GM21528 (cell line): ENCODE measurements around the gene LEFTY2.
A peak's percentile ranks its signal among the peaks of the same experiment; 100 is the strongest.
"Not testable (repeated sequence)": the region's sequence is repeated elsewhere in the genome, so short reads cannot be mapped to it uniquely, and the experiment has no call there.

Experiments
- ATAC-seq: cut with Tn5 transposase; IDR thresholded peaks from one replicate; pipeline ENCODE4 v1.9.1; 2021; ENCODE audit warnings: mild to moderate bottlenecking, moderate library complexity; ENCODE audit not compliant: unreplicated experiment, low FRiP score

LEFTY2 gene

DNA sequence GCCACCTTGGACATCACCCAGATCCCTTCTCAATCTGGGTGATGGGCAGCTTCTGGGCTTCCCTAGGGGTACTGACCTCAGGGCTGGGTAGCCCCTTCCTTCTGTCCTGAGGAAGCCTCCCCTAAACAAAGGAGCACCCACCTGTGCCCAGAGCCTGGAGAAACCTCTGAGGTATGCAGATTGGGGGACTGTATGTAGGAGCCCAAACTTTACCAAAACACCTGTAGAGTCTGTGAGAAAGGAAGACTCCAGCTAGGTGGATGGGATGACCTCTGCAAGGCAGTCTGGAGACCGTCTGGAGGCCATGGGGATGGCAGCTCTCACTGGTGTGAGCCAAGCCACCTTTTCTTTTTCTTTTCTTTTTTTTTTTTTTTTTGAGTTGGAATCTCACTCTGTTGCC lies 13.7 kb upstream of the LEFTY2 start:
- no peak for ATAC-seq

DNA sequence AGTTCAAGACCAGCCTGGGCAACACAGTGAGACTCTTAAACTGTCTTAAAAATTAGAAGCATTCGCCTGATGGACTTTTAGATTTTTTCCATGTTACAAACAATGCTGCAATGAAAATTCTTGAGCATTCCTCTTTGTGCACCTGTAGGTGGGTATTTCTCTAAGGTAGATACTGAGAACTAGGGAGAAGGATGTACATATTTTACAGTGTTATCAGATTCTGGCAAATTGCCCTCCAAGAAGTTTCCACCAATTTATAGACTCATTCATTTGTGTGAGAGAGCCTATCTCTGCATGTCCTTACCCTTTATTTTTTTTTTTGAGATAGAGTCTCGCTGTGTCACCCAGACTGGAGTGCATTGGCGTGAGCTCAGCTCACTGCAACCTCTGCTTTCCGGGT lies 12.3 kb upstream of the LEFTY2 start:
- ATAC-seq: no peak

DNA sequence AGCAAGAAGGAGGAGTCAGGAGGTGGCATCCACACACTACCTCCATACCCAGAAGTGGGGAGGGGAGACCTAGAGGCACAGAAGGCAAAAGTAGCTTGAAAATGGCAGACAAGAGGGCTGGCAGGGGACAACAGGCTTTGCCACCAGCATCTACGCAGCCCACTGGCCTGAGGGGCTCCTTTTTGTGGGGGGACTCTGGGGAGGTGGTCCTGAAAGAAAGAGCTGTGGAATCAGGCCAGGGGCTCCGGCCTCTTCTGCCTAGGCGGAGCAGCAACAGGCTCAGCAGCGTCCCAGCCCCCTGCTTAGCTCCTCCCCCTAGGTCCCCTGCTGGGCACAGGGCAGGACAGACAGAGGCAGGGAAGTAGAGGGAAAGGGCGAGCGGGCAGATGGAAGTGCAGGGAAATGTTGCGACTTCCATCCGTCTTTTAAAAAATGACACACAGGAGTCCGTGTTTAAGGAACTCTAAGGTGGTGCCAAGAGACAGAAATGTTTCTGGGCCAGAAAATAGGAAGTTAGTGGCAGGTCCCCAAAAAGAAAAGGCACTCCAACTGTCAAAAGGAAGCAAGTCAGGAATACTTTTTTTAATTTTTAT lies 10.0 kb upstream of the LEFTY2 start:
- ATAC-seq: no peak

DNA sequence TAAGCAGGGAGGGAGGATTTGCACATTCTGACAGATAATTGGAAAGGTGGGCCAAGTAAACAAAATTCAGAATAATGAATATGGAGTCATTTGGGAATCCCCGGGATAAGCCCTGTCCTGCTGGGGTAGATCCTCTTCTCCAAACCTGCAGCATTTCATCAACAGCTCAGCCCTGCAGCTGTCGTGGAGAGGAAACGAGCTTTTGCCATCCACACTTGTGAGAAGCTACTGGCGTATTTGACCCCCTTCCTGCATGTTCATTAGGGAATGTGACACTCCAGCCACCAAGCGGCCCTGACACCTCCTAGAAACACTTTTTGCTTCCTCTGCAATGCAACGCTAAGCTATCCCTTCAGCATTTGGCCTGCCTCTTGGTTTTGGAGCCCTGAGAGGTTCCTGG lies 8.0 kb upstream of the LEFTY2 start:
- no peak for ATAC-seq

- ATAC-seq: no peak
These were observed 5.8 kb upstream of the LEFTY2 start for GRCh38 chr1:225946803-225947202.

DNA sequence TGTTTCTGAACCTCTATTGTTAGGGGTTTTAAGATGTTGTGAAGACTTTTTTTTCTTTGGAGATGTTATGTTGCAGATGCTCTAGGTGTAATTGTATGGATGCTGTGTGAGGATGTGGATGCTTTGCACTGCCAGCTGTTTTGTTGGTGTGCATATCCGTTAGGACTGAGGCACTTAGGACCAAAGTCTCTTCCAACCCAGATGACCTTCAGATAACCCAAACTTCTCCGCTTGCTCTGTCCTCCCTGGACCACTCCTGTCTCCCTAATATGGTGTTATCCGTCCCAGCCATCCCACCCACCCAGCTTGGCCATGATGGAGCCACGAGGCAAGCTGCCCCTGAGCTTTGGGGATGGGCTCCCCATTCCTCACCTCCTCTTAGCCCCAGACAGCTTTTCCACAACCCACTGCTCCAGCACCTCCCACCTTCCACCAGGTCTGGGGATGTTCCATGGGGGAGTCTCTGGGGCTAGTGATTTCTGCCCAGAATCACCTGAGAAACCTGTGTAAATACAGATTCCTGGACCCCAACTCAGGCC lies 5.1 kb upstream of the LEFTY2 start:
- no peak for ATAC-seq

DNA sequence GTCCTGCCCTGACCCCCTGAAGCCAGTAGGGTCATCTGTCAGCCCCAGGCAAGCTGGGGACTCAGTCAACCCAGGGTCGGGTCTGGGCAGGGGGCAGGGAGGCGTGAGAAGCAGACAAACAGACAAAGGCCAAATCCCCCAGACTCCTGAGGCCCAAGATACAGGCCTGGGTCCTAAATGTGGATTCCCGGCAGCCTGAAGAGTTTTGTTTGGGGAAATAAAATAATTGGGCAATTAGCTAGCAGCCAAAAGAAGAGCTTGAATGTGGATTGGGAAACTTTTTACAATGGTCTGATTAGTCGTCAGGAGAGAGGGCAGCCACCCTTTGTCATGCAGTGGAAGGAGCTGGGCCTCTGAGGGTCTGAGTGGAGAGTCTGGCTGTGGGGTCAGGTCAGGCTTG lies 4.5 kb upstream of the LEFTY2 start:
- no peak for ATAC-seq

DNA sequence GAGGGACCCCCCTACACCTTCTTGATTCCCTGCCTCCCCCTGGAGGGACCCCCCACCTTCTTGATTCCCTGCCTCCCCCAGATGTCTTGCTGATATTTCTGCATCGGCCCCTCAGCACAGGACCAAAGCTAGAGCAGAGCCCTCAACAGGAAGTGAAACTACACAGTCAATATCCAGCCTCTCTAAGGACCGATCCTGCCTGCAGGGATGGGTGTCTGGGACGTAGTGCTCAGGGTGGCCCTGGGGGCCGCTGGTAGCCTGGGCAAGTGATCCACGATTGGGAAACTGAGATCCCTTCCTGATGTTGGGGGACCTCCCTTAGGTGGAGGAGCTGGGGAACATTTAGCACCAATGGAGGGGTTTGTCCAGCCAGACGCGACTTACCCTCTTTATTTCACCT lies 3.9 kb upstream of the LEFTY2 start:
- ATAC-seq: peak; percentile 62

GRCh38 chr1:225944387-225944786 lies 3.4 kb upstream of the LEFTY2 start:
- no peak for ATAC-seq

GRCh38 chr1:225943582-225943981 lies 2.6 kb upstream of the LEFTY2 start:
- no peak for ATAC-seq

- ATAC-seq: peak; percentile 67
These were observed 1.6 kb upstream of the LEFTY2 start for GRCh38 chr1:225942574-225942973.

DNA sequence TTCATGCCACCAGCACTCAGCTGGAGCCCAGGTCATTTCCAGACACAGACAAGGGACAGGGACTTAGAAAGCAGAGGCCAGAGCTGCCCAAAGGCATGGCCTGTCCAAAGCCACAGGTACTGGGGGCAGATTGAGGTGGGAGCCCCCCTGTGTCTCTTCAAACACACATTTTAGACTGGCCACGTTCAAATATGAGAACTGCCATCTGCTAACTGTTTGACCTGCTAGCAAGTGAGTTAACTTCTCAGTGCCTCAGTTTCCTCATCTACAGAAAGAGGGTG lies 862 bp upstream of the LEFTY2 start:
- ATAC-seq: no peak

- ATAC-seq: no peak
These were observed 452 bp downstream of the LEFTY2 start for GRCh38 chr1:225940385-225941151.

GRCh38 chr1:225939939-225940310 lies 1.1 kb downstream of the LEFTY2 start:
- ATAC-seq: not testable (repeated sequence)

DNA sequence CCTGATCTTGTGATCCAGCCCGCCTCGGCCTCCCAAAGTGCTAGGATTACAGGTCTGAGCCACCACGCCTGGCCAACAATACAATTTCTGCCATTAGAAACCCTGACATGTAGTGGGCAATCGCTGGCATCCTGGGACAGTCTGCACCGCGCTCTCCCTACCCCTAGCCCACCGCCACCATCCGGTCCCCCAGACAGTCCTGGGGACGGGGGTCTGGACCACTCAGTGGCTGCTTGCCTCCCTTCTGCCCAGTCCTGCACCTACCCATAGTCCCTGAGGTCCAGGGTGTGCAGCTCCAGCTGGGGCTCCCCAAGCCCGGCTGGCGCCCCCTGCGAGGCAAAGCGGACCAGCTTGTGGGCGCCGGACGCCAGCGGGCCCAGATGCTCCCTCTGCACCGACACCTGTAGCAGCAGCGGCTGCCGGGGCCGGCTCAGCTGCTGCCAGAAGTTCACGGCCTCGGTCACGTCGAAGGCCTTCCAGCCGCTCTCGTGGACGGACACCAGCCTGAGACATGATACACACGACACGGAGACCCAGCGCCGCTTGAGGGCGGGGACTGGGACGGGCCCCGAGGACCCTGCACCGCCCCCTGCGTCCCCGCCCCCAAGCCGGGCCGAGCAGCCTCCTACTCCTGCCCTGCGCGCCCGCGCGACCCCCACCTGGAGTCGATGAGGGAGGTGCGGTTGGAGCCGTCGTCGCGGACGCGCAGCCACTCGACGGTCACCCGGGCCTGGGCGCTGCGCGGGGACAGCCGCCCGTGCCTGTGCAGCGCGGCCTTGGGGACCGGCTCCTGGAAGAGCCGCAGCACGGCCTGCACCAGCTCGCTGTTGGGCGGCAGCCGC lies 1.7 kb downstream of the LEFTY2 start:
- not testable (repeated sequence) for ATAC-seq

DNA sequence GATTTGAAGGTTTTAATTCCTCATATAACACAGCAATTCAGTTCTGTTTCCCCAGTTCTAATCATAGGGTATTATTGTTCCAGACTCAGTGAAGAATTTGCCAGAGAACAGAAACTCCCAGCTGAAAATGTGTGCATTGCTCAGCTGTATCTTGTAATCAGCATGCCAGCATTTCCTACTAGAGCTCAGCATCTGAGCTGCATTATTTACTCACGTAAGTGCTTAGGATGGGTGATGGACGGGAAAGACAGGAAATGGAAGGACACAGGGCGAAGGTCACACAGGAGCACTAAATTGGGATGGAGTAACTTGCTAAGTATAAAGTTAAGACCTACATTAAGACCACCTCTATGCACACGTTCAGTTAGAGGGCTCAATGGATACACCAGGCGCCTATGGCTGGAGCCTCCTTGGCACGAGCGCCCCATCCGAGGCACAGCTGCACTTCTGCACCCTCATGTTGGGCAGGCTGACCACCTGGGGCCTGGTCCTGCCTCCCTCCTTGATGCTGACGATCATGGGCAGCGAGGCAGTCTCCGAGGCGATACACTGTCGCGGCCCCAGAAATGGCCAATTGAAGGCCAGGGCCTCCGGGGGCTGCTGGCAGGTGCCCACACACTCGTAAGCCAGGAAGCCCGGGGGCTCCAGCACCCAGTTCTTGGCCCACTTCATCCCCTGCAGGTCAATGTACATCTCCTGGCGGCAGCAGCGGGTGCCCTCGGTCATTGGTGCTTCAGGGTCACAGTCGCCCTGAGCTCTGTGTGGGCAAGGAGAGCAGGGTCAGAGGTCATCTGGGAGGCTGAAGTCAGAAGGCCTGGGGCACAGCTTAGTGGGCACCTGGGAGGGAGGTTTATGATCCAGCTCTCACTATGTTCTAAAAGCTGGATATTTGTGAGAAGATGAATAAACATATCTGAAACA lies 3.7 kb downstream of the LEFTY2 start:
- ATAC-seq: no peak

DNA sequence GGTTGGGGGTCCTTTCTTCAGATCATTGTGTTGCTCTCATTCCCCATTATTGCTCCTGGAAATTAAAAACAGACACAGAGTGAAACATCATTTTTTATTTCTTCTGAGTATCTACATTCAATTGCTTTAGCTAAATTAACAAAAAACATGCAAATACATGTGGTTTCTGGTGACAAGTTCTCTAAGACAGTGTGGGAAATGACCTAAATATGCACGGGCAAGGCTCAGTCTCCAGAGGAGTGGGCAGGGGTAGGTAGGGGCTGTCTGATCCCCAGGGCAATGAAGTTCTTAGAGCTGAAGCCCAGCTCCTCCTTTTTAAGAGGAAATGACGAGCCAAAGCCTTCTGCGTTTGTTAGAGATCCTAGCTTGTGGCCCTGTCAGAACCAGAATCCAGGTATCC lies 4.5 kb downstream of the LEFTY2 start:
- ATAC-seq: no peak

DNA sequence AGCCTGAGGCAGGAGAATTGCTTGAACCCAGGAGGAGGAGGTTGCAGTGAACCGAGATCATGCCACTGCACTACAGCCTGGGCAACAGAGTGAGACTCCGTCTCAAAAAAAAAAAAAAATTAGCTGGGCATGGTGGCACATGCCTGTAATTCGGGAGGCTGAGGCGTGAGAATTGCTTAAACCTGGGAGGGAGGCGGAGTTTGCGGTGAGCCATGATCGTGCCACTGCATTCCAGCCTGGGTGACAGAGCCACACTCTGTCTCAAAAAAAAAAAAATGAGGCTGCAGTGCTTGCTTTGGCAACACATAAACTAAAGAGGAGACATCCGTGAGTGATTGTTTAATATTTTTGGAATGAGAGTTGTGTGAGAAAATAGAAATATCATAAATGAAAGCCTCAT lies 4.9 kb downstream of the LEFTY2 start:
- ATAC-seq: not testable (repeated sequence)

- no peak for ATAC-seq
These were observed 6.3 kb downstream of the LEFTY2 start for GRCh38 chr1:225934711-225935110.

DNA sequence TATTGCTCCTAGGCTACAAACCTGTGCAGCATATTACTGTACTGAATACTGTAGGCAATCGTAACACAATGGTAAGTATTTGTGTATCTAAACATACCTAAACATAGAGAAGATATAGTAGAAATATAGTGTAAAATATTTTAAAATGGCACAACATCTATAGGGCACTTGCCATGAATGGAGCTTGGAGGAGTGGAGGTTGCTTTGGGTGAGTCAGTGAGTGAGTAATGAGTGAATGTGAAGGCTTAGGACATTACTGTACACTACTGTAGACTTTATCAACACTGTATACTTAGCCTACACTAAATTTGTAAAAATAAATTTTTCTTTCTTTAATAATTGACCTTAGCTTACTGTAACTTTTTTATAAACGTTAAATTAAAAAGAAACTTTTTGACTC lies 7.9 kb downstream of the LEFTY2 start:
- ATAC-seq: no peak
